ENCODE results near the gene OTUD5. TPM values are rescaled to one million over a fixed set of nuclear protein-coding genes. Genes with fewer than 3 reads are reported as not detected.

The OTUD5 gene
- total and polyA plus RNA-seq, 2 of the 13 experiments (the other 11 are each of a cell fraction or from before 2014, with no cell fraction given): 18.4 to 42.2 TPM

GRCh38 chrX:48957477-48957826, at the start of gene OTUD5 (continued):
- TF ChIP-seq ZNF687 (CRISPR knock-in tag; IDR thresholded peaks at IDR 0.05) (peak; percentile 72), MEIS2 (CRISPR knock-in tag; IDR thresholded peaks at IDR 0.05) (no peak), SPEN (CRISPR knock-in tag; IDR thresholded peaks at IDR 0.05; ENCODE audit: low read depth) (peak; percentile 14; the same call in 1 of the 2 replicates), HNRNPLL (IDR thresholded peaks at IDR 0.05; ENCODE audit: low read depth, low read length, poor library complexity, severe bottlenecking) (peak; percentile 15), RBFOX2 (IDR thresholded peaks at IDR 0.05; ENCODE audit: low read depth, low read length) (peak; percentile 84), SP1 (IDR thresholded peaks at IDR 0.05) (no peak), SP1 (CRISPR knock-in tag; IDR thresholded peaks at IDR 0.05) (no peak), ZNF841 (CRISPR knock-in tag; IDR thresholded peaks at IDR 0.05; ENCODE audit: borderline replicate concordance) (no peak)

- H3K79me2 ChIP-seq (ENCODE audit: insufficient read depth, low read length): peaks cover 7% of the 10 kb centered on the region
- ChIA-PET CTCF (ENCODE audit: low intra/inter-chr PET ratio, low total read pairs) (no interaction called here), POLR2A (no interaction called here)
- no peak for FAIRE-seq
- H2AFZ ChIP-seq (ENCODE audit: low read length): no peak overlapping the region
- H3K9me3 ChIP-seq (ENCODE audit: low read length): no peaks in the 10 kb centered on the region
- intact Hi-C loops (cut with micrococcal nuclease; ENCODE audit: unreplicated experiment) (no loop called here), in situ Hi-C loops (cut with HindIII; ENCODE audit: extremely low pct_ligation_motif_present, low pct_unique_long_range_greater_than_20kb) (no loop called here)
- peaks cover 18% of the 10 kb centered on the region for H3K4me1 ChIP-seq (ENCODE audit: insufficient read depth, low read length)
- no peak overlapping the region for H3K4me3 ChIP-seq (replicated peaks in 1 of 3; ENCODE audit: insufficient read depth in 1 of 3, low read depth in 2 of 3, low read length in 3 of 3)
- peaks cover under 1 to 1% of the 10 kb centered on the region in 2 experiments; a peak in 1 of 5 replicates for H3K36me3 ChIP-seq (replicated peaks in 1 of 2; ENCODE audit: control insufficient read depth in 1 of 2, insufficient read depth in 2 of 2, low read length in 2 of 2)
- WGBS (ENCODE audit: low lambda C conversion rate): 53% methylated on average over 5 of the region's 5 CpGs
- no peaks in the 10 kb centered on the region for H3K27me3 ChIP-seq (ENCODE audit: control insufficient read depth in 1 of 2, insufficient read depth in 2 of 2, low read length in 2 of 2)
- DNase-seq (ENCODE audit: low spot score): peak; percentile 9
- H4K20me1 ChIP-seq (ENCODE audit: insufficient read depth, low read length): no peaks in the 10 kb centered on the region
- no TSS peak for BruUV-seq (replicated peaks)
- ATAC-seq: no peak
- peak overlapping the region; percentile 32; the same call in 1 of the 2 replicates for H3K4me2 ChIP-seq (ENCODE audit: low read depth, low read length)
- H3K27ac ChIP-seq (ENCODE audit: extremely low read length, insufficient read depth, low read length): no peak overlapping the region
- no peak overlapping the region for H3K9ac ChIP-seq (ENCODE audit: insufficient read depth, low read depth, low read length)
- no peak for TF ChIP-seq ZNF451 (CRISPR knock-in tag; IDR thresholded peaks at IDR 0.05)
- TF ChIP-seq ZNF510 (CRISPR knock-in tag; IDR thresholded peaks at IDR 0.05; ENCODE audit: low read depth): no peak
- TF ChIP-seq HDAC1 (CRISPR knock-in tag; IDR thresholded peaks at IDR 0.05): no peak
- no peak for TF ChIP-seq MAFK (conservative IDR thresholded peaks at IDR 0.05 in 1 of 2, IDR thresholded peaks at IDR 0.05 in 1 of 2; ENCODE audit: low read length in 2 of 2)
- TF ChIP-seq BCLAF1 (IDR thresholded peaks at IDR 0.05): no peak
- TF ChIP-seq YEATS2 (CRISPR knock-in tag; IDR thresholded peaks at IDR 0.05; ENCODE audit: borderline replicate concordance): no peak
- no peak for TF ChIP-seq ZBTB43 (CRISPR knock-in tag; conservative IDR thresholded peaks at IDR 0.05)
- no peak for TF ChIP-seq TAF1 (CRISPR knock-in tag; IDR thresholded peaks at IDR 0.05)
- no peak for TF ChIP-seq NFATC3 (CRISPR knock-in tag; IDR thresholded peaks at IDR 0.05)
- TF ChIP-seq ZNF234 (CRISPR knock-in tag; conservative IDR thresholded peaks at IDR 0.05): no peak
These were observed 46.3 kb upstream of the OTUD5 start for GRCh38 chrX:49003696-49004095.
